Measurements from ENCODE around the gene SLC35G3.
A peak's percentile ranks its signal among the peaks of the same experiment; 100 is the strongest.
"Not testable (repeated sequence)": the region's sequence is repeated elsewhere in the genome, so short reads cannot be mapped to it uniquely, and the experiment has no call there.

The SLC35G3 gene

GRCh38 chr17:35194001-35194400 is at the start of gene SLC35G3:
Gene SLC35G3, minus strand, starts transcription at chr17:35194393. Its CDS starts 86 bp downstream, at chr17:35194307.
- DNase-seq = not testable (repeated sequence)

GRCh38 chr17:35243561-35244340 is 49.6 kb upstream of the SLC35G3 start:
- DNase-seq = peak; percentile 24

DNA sequence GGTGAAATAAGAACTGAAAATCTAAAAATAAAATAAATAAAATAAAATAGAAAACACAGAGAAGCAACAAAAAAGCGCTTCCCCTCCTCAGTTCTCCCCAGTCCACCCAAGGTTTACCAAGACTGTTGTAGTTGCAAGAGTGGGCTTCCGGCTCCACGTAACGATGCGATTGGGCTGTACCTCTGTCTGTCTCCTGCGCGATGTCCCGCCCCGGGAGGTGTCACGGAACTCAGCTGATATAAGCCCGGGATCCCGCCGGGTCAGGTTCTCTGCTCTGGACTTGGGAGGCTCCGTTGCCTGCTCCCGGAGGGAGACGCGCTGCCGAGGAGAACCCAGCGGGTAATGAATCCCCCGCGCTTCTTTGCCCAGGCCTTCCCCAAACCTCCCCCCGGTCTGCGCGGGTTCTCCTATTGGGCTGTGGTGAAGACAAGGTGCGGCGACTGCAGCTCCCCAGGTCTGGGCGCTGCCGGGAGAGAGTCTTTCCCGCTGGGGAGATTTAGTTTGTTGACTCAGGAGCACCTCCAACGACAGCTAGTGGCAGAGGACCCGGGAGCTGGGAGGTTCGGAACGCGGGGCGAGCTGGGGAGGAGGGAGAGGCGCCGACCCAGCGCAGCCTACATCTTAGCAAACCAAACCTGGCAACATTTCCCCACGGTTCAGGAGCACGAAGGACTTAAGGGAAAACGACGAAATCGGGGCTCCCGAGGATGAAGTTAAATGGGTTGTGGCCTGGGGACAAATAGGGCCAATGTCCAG is 48.8 kb upstream of the SLC35G3 start, which contains the start of gene SLFN5:
Gene SLFN5 (plus strand): TSS at position 268 of the 756 bp plus-strand sequence. CDS start 15,619 bp downstream, outside the sequence.
- DNase-seq = peak; percentile 75

DNA sequence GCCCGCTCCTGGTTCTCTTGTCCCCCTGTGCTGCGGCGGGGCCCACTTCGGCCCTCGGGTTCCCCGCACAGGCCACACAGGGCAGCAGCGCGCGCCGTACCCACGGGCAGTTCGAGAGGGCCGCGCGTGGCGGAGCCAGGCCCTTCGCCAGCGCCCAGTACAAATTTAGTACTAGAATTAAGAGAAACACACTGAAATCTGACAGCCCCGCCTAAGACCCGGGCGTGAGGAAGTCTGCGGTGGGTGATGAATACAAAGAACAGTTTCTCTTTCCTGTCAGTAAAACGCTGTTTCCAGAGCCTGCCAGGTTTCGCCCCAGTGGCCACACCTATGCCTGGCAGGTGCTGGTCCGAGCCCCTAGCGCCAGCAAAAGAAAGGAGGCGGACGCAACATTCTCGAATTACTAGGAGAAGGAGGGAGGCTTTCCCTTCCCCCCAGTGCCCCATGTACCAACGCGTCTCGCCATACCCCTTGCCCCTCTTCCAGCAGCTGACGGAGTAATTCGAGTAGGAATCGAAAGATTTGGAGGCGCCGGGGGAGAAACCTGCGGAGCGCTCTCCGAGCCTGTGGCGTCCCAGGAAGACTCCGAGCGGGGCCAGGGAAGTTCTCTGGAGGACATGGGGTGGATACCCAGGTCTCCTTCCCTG is 48.1 kb upstream of the SLC35G3 start:
- peak; percentile 86 for DNase-seq

GRCh38 chr17:35241520-35241919 is 47.3 kb upstream of the SLC35G3 start:
- no peak for DNase-seq

DNA sequence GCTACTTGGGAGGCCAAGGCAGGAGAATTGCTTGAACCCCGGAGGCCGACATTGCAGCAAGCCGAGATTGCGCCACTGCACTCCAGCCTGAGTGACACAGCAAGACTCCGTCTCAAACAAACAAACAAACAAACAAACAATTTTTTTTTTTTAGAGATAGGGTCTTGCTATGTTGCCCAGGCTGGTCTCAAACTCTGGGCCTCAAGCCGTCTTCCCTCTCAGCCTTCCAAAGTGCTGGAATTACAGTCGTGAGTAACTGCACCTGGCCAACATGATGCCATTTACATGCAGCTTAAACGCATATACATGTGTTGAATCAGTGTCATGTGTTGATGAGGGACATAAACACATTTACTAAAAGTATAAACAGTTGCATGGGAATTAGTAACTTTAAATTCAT is 46.7 kb upstream of the SLC35G3 start:
- no peak for DNase-seq

- DNase-seq = no peak
Measured at GRCh38 chr17:35239823-35240222, 45.6 kb upstream of the SLC35G3 start.

- DNase-seq = no peak
Measured at GRCh38 chr17:35238821-35239220, 44.6 kb upstream of the SLC35G3 start.

GRCh38 chr17:35236821-35237220 is 42.6 kb upstream of the SLC35G3 start:
- DNase-seq = no peak

GRCh38 chr17:35235917-35236316 is 41.7 kb upstream of the SLC35G3 start:
- DNase-seq = no peak

- no peak for DNase-seq
Measured at GRCh38 chr17:35235289-35235688, 41.1 kb upstream of the SLC35G3 start.

GRCh38 chr17:35234315-35234714 is 40.1 kb upstream of the SLC35G3 start:
- DNase-seq = not testable (repeated sequence)

DNA sequence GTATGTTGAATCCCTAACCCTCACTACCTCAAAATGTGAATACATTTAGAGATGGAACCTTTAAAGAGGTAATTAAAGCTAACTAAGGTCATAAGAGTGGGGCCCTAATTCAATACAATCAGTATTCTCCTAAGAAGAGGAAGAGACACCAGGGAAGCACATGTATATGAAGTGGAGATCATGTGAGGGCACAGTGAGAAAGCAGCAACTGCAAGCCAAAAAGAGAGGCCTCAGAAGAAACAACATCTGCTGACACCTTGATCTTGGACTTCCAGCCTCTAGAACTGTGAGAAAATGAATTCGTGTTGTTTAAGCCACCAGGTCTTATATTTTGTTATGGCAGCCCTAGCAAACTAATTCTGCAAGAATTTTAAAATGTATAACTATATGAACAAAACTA is 35.4 kb upstream of the SLC35G3 start:
- no peak for DNase-seq

DNA sequence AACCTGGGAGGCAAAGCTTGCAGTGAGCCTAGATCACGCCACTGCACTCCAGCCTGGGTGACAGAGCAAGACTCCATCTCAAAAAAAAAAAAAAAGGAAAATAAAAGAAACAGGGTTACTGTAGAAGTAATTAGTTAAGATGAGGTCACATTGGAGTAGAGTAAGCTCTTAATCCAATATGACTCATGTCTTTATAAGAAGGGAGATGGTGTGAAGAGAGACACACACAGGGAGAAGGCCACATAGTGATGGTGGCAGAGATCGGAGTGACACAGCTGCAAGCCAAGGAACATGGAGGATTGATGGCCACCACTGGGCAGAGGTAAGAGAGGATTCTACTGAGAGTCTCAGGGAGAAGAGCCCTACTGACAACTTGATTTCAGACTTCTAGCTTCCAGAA is 33.4 kb upstream of the SLC35G3 start:
- DNase-seq = no peak

DNA sequence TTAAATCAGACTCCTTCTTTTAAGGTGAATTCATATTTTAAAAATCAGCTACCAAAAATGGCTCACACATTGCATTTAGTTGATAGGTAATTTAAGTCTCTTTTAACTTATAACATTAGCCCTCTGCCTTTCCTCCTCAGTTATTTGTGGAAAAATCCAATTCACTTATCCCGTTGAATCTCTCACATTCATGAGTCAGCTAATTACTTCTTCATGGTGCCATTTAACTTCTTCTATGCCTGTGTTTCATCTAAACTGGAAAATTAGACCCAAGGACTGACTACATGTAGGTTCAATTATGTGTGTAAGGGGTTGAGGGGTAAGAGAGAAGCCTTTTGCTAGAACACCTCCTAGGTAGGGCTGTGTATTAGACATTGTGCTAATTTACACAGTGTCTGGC is 30.2 kb upstream of the SLC35G3 start:
- no peak for DNase-seq

- no peak for DNase-seq
Measured at GRCh38 chr17:35222452-35222851, 28.3 kb upstream of the SLC35G3 start.

DNA sequence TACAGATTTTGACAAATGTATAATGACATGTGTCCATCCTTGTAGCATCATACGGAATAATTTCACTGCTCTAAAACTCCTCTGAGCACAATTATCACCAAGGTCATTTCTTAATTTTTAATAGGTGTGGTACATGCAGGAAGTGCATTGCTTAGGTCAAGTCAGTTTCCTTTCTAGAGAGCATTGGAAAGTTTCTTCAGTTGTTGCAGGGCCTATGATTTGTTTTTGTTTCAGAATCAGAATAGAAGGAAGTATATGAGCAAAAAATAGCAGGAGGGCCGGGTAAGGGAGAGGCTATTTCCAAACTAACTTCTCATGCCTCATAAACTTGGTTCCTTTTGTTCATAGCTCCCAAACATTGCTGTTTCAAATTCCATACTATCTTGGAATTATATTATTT is 24.7 kb upstream of the SLC35G3 start:
- DNase-seq = no peak

DNA sequence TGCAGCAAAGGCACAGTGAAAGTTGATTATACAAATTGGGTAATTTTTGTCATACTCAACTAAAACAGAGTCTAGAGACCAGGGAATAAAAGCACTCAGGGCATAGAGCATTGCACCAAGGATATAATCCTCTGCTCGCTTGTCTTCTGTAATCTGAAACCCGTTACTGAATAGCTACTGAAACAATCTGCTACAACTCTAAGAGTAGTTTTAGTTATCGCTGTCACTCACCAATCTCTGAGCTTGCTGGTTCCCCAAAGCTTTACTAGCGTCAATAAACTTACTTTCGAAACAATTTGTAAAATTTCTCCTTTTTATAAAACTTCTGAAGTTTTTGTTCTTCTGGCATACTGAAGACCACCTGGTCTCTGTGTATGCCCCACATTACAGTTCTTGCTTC is 22.9 kb upstream of the SLC35G3 start:
- DNase-seq = no peak

GRCh38 chr17:35214631-35215273 is 20.6 kb upstream of the SLC35G3 start:
- DNase-seq = no peak

DNA sequence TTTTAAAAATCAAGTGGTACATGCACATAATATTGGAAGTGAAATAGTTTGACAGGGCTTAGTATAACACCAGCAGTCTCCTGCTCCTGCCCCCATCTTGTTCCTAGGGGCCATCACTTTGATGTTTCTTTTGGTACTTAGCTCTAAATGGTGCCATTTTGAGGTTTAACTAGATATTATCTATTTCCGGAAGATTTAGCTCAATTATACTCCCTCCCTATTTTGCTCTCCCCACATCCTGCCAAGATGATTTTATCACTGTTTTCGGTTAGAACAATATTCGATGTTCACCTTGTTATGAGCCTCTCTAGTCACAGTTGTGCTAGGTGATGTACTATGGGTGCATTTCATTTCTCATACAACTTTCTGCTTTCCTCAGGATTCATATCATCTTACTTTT is 20.0 kb upstream of the SLC35G3 start:
- no peak for DNase-seq

DNA sequence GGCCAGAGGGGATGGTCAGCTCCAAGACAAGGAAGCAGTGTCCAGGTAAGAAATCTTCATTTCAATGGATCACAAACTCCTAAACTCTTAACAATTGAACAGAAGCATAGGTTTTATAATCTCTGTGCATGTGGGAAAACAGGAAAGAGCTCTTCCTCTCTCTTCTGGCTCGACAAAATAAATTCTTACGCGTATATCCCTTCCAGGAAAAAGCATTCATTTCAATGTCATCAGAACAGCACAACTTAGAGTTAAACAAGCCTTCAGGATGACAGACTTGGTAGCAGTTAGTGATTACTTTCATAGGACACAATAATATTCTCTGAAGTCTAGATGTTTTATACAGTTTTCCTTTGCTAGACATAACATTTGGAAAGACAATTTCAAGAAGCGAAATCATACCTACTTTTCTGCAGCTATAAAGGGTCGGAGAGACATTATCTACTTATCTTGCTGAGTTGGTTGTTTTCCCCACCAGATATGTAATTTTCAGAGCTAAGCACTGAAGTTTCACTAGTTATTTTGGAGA is 19.3 kb upstream of the SLC35G3 start:
- DNase-seq = no peak

DNA sequence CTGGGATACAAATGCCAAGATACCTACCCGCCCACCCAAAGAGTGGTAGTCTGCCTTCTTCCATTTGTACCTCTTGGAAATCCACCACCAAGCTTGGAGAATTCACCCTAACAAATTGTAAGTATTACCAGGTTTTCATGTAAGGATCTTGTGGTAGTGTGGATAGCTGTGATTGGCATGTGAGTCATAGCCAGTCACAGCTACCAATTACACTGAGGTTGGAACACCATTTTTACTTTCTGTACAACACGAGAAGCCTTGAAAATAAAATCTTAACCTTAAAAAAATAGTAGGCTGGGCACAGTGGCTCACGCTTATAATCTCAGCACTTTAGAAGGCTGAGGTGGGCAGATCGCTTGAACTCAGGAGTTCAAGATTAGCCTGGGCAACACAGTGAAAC is 18.5 kb upstream of the SLC35G3 start:
- DNase-seq = no peak

- no peak for DNase-seq
Measured at GRCh38 chr17:35210741-35211140, 16.5 kb upstream of the SLC35G3 start.
